Measurements from ENCODE around the gene TAX1BP3.

The TAX1BP3 gene, protein sequence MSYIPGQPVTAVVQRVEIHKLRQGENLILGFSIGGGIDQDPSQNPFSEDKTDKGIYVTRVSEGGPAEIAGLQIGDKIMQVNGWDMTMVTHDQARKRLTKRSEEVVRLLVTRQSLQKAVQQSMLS

DNA sequence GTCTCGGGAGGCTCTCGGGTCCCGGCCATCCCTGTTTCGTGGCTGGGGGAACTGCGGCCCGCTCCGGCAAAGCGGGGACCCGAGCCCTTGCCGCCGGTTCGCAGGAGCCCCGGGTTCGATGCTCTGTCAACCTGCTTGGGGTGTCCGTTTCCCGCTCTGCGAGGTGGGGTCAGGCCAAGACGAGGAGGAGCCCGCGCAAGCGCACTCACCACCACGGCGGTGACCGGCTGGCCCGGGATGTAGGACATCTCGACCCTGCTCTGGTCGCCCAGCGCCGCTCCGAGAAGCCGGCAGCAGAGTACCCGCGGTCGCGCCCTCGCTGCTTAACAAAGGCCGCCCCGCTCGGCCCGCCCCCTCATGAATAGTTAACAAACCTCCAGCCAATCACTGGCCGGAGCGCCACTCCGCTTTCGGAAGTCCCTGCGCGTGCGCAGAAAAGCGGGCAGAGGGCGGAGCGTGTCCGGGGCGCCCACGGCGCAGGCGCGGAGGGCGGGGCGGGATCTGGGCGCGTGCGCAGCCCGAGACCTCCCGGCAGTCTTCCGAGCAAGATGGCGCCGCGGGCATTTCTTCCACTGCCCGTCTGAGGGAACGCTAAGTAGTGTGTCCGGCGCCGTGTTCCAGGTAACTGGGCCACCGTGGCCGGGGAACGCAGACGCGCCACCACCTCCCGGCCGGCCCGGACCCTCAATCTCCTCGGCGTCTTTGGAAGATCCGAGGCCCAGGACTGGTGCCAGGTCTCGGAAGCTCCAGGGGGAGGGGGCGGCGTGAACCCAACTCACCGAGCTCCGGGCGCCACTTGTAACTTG lies at the start of gene TAX1BP3, which contains the start of gene EMC6:
Gene TAX1BP3 (minus strand): TSS at position 300 of the 806 bp plus-strand sequence. CDS start 52 bp downstream, at position 248.
Gene EMC6 (plus strand): TSS at position 534 of the 806 bp plus-strand sequence. CDS start 335 bp downstream, outside the sequence.
- TF ChIP-seq FOXM1 (IDR thresholded peaks at IDR 0.05; ENCODE audit: borderline replicate concordance, low read depth), result no peak
- 0 out of 2 replicates have a peak, but pooled peaks have one; percentile 4 for TF ChIP-seq EP300 (IDR thresholded peaks at IDR 0.05; ENCODE audit: borderline replicate concordance)
- peak; percentile 97 for TF ChIP-seq YY1 (IDR thresholded peaks at IDR 0.05; ENCODE audit: low read depth)
- peak; percentile 4; the same call in 1 of the 2 replicates for TF ChIP-seq TCF12 (IDR thresholded peaks at IDR 0.05; ENCODE audit: low read depth)
- TF ChIP-seq, protein P1, sequence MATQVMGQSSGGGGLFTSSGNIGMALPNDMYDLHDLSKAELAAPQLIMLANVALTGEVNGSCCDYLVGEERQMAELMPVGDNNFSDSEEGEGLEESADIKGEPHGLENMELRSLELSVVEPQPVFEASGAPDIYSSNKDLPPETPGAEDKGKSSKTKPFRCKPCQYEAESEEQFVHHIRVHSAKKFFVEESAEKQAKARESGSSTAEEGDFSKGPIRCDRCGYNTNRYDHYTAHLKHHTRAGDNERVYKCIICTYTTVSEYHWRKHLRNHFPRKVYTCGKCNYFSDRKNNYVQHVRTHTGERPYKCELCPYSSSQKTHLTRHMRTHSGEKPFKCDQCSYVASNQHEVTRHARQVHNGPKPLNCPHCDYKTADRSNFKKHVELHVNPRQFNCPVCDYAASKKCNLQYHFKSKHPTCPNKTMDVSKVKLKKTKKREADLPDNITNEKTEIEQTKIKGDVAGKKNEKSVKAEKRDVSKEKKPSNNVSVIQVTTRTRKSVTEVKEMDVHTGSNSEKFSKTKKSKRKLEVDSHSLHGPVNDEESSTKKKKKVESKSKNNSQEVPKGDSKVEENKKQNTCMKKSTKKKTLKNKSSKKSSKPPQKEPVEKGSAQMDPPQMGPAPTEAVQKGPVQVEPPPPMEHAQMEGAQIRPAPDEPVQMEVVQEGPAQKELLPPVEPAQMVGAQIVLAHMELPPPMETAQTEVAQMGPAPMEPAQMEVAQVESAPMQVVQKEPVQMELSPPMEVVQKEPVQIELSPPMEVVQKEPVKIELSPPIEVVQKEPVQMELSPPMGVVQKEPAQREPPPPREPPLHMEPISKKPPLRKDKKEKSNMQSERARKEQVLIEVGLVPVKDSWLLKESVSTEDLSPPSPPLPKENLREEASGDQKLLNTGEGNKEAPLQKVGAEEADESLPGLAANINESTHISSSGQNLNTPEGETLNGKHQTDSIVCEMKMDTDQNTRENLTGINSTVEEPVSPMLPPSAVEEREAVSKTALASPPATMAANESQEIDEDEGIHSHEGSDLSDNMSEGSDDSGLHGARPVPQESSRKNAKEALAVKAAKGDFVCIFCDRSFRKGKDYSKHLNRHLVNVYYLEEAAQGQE (IDR thresholded peaks at IDR 0.05; ENCODE audit: low read depth), result no peak
- TF ChIP-seq TAF1 (IDR thresholded peaks at IDR 0.05; ENCODE audit: low read depth), result peak; percentile 99
- TF ChIP-seq, protein P2, sequence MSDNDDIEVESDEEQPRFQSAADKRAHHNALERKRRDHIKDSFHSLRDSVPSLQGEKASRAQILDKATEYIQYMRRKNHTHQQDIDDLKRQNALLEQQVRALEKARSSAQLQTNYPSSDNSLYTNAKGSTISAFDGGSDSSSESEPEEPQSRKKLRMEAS (IDR thresholded peaks at IDR 0.05), result peak; percentile 50
- TF ChIP-seq NFIC (IDR thresholded peaks at IDR 0.05), result peak; percentile 38; the same call in 1 of the 2 replicates

DNA sequence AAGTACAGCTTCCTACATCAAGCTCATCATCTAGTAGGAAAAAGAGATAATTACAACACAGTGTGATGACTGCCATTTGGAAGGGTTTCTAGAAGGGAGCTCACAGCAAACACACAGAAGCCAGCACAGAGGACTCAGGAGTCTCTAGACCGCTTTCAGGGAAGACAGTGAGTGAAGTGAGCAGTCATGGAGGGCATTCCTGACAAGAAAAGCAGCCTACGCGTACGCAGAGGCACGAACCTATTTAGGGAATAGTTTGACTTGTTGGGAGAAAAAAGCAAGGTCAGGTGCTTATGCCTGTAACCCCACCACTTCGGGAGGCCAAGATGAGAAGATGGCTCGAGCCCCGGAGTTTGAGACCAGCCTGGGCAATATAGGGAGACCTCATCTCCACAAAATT lies 46.9 kb upstream of the TAX1BP3 start:
- no peak for TF ChIP-seq YY1 (IDR thresholded peaks at IDR 0.05; ENCODE audit: low read depth)
- TF ChIP-seq FOXM1 (IDR thresholded peaks at IDR 0.05; ENCODE audit: borderline replicate concordance, low read depth), result no peak
- no peak for TF ChIP-seq CREB1 (IDR thresholded peaks at IDR 0.05; ENCODE audit: low read depth)
- TF ChIP-seq TCF12 (IDR thresholded peaks at IDR 0.05; ENCODE audit: low read depth), result no peak
- TF ChIP-seq NFIC (IDR thresholded peaks at IDR 0.05), result no peak

DNA sequence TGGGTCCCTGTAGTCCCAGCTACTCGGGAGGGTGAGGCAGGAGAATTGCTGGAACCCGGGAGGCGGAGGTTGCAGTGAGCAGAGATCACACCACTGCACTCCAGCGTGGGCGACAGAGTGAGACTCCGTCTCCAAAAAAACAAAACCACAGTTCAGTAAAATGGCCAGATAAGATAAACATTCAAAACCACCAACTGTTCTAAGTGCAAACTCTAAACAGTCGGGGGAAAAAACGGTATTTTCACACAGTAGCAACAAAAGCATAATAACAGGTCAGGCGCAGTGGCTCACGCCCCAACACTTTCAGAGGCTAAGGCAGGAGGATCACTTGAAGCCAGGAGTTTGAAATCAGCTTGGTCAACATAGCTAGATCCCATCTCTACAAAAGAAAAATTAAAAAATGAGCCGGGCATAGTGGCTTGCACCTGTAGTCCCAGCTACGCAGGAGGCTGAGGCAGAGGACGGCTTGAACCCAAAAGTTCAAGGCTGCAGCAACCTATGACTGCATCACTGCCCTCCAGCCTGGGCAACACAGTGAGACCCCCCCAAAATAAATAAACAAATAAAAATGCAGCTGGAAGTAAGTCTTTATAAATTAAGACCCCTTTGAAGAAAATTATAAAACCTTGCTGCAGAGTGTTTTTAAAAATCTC lies 44.6 kb upstream of the TAX1BP3 start:
- no peak for TF ChIP-seq NFIC (IDR thresholded peaks at IDR 0.05)

DNA sequence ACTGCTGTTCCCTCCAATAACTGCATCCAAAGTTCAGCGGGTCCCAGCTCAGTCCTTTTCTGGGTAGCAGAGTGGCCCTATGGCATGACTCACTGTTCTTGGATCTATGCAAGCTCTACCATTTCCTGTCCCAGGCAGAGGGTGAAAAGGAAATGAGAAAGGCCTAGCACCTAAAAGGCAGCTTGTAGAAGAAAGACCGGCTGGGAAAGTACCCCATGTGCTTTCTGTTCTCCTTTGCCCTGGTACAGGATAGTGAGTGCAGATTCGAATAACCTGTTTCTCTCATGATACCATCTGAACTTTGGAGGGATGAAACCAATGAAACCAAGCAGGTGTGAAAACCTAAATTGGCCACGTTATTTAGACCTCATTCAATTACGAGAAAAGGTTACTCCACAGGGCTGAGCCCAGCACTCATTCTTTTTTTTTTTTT lies 42.6 kb upstream of the TAX1BP3 start:
- TF ChIP-seq, protein P3, sequence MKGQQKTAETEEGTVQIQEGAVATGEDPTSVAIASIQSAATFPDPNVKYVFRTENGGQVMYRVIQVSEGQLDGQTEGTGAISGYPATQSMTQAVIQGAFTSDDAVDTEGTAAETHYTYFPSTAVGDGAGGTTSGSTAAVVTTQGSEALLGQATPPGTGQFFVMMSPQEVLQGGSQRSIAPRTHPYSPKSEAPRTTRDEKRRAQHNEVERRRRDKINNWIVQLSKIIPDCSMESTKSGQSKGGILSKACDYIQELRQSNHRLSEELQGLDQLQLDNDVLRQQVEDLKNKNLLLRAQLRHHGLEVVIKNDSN (IDR thresholded peaks at IDR 0.05), result no peak
- no peak for TF ChIP-seq CREB1 (IDR thresholded peaks at IDR 0.05; ENCODE audit: low read depth)
- TF ChIP-seq, protein P2 (IDR thresholded peaks at IDR 0.05), result no peak
- TF ChIP-seq YY1 (IDR thresholded peaks at IDR 0.05; ENCODE audit: low read depth), result no peak
- TF ChIP-seq EGR1 (IDR thresholded peaks at IDR 0.05), result no peak
- no peak for TF ChIP-seq RAD21 (IDR thresholded peaks at IDR 0.05; ENCODE audit: low read depth)
- no peak for TF ChIP-seq CEBPB (IDR thresholded peaks at IDR 0.05)
- no peak for TF ChIP-seq TEAD4 (IDR thresholded peaks at IDR 0.05)
- TF ChIP-seq, protein P1 (IDR thresholded peaks at IDR 0.05; ENCODE audit: low read depth), result no peak
- TF ChIP-seq EP300 (IDR thresholded peaks at IDR 0.05; ENCODE audit: borderline replicate concordance), result no peak
- TF ChIP-seq NFIC (IDR thresholded peaks at IDR 0.05), result no peak
- TF ChIP-seq TAF1 (IDR thresholded peaks at IDR 0.05; ENCODE audit: low read depth), result no peak
- TF ChIP-seq ZBTB7A (IDR thresholded peaks at IDR 0.05; ENCODE audit: low read depth), result no peak
- no peak for TF ChIP-seq FOXM1 (IDR thresholded peaks at IDR 0.05; ENCODE audit: borderline replicate concordance, low read depth)
- no peak for TF ChIP-seq TCF12 (IDR thresholded peaks at IDR 0.05; ENCODE audit: low read depth)

DNA sequence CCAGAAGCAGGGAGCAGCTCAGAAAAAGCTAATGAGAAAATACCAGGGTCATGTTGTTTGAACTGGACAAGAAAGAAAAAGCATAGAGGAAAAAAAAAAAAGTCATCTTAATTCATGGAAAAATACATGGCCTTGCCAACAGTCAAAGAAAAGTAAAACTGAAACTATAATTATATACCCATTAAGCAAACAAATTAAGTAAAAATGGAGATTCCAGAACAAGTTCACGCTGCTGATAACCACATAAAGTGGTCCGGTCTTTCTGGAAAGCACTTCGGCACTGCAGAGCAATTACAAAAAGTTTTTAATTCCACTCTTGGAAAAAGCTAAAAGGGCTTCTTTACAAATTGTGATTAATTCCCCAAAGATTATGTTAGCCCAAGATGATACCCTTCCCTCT lies 40.0 kb upstream of the TAX1BP3 start:
- no peak for TF ChIP-seq EP300 (IDR thresholded peaks at IDR 0.05; ENCODE audit: borderline replicate concordance)
- no peak for TF ChIP-seq CREB1 (IDR thresholded peaks at IDR 0.05; ENCODE audit: low read depth)
- TF ChIP-seq, protein P2 (IDR thresholded peaks at IDR 0.05), result no peak
- TF ChIP-seq FOXM1 (IDR thresholded peaks at IDR 0.05; ENCODE audit: borderline replicate concordance, low read depth), result no peak
- TF ChIP-seq, protein P3 (IDR thresholded peaks at IDR 0.05), result no peak
- TF ChIP-seq EGR1 (IDR thresholded peaks at IDR 0.05), result no peak
- TF ChIP-seq YY1 (IDR thresholded peaks at IDR 0.05; ENCODE audit: low read depth), result no peak
- TF ChIP-seq, protein P1 (IDR thresholded peaks at IDR 0.05; ENCODE audit: low read depth), result no peak
- no peak for TF ChIP-seq CEBPB (IDR thresholded peaks at IDR 0.05)
